IMR-90 (cell line): ENCODE results near the gene TECPR2. TPM values are rescaled to one million over a fixed set of nuclear protein-coding genes. Genes with fewer than 3 reads are reported as not detected.

Source experiments
- ATAC-seq: fragments of 200-7000 bp; cut with Tn5 transposase; 2 replicates; pipeline ENCODE4 v1.9.1; 2020; ENCODE audit warnings: low read depth, mild to moderate bottlenecking, moderate library complexity
- BruUV-seq: library from RNA; stranded (reverse); fragments of 400-500 nt; replicated peaks from 2 replicates; lab custom pipeline; 2021; lab: Mats Ljungman, UMichigan
- CTCF ChIA-PET: fragments of 300-600 bp; formaldehyde crosslinking; extraction: SDS; loops from one replicate; lab custom pipeline; 2021; ENCODE audit warnings: antibody characterized with exemption; lab: Yijun Ruan, JAX
- POLR2A ChIA-PET: fragments of 300-600 bp; sonication (Branson Sonifier 250); formaldehyde crosslinking; loops from one replicate; lab custom pipeline; 2022; ENCODE audit warnings: antibody characterized with exemption; ENCODE audit not compliant: unreplicated experiment; lab: Charles Lee
- DNase-seq: peaks from one replicate; pipeline ENCODE4 v3.0.0; 2013
- H2AFZ ChIP-seq: replicated peaks from 2 replicates; pipeline ENCODE3; 2013; ENCODE audit warnings: low read length, mild to moderate bottlenecking; ENCODE audit not compliant: poor library complexity
- H2AK5ac ChIP-seq: 2 replicates; pipeline ENCODE4 v1.6.1; 2013; ENCODE audit warnings: low read depth, low read length, inconsistent platforms
- H2AK9ac ChIP-seq: replicated peaks from 2 replicates; pipeline ENCODE3; 2013; ENCODE audit warnings: mild to moderate bottlenecking, low read depth, low read length, moderate library complexity; ENCODE audit not compliant: poor library complexity
- H2BK120ac ChIP-seq: 2 replicates; pipeline ENCODE4 v1.6.1; 2013; ENCODE audit warnings: low read depth, low read length, inconsistent platforms
- H2BK15ac ChIP-seq: 3 replicates; pipeline ENCODE4 v1.6.1; 2013; ENCODE audit warnings: low read depth, low read length, inconsistent platforms
- H2BK20ac ChIP-seq: 2 replicates; pipeline ENCODE4 v1.6.1; 2013; ENCODE audit warnings: low read depth, mild to moderate bottlenecking, inconsistent platforms, low read length, moderate library complexity
- H2BK5ac ChIP-seq: 2 replicates; pipeline ENCODE4 v1.6.1; 2013; ENCODE audit warnings: mild to moderate bottlenecking, low read depth, low read length, inconsistent platforms; ENCODE audit not compliant: poor library complexity, severe bottlenecking
- H3K14ac ChIP-seq: replicated peaks from 2 replicates; pipeline ENCODE4 v1.6.1; 2013; ENCODE audit warnings: low read depth, low read length, inconsistent platforms
- H3K18ac ChIP-seq: 2 replicates; pipeline ENCODE4 v1.6.1; 2013; ENCODE audit warnings: low read depth, low read length, control low read depth
- H3K23ac ChIP-seq: 2 replicates; pipeline ENCODE4 v1.6.1; 2013; ENCODE audit warnings: low read depth, low read length, inconsistent platforms
- H3K27ac ChIP-seq: 2 replicates; pipeline ENCODE4 v1.5.1; 2013; ENCODE audit warnings: mild to moderate bottlenecking, control low read depth, low read length; ENCODE audit not compliant: insufficient read depth
- H3K27me3 ChIP-seq: 2 replicates; pipeline ENCODE4 v1.6.1; 2013; ENCODE audit warnings: low read length; ENCODE audit not compliant: control insufficient read depth, insufficient read depth
- H3K36me3 ChIP-seq: 2 replicates; pipeline ENCODE4 v1.6.1; 2013; ENCODE audit warnings: low read length, mixed read lengths; ENCODE audit not compliant: control insufficient read depth, insufficient read depth
- H3K4ac ChIP-seq: 2 replicates; pipeline ENCODE4 v1.6.1; 2013; ENCODE audit warnings: low read depth, low read length, inconsistent platforms
- H3K4me1 ChIP-seq: 2 replicates; pipeline ENCODE4 v1.6.1; 2013; ENCODE audit warnings: low read length, mixed read lengths; ENCODE audit not compliant: control insufficient read depth, insufficient read depth
- H3K4me2 ChIP-seq: 2 replicates; pipeline ENCODE4 v1.6.1; 2013; ENCODE audit warnings: low read depth, mild to moderate bottlenecking, control low read depth, low read length, moderate library complexity
- H3K4me3 ChIP-seq: 2 replicates; pipeline ENCODE4 v1.5.1; 2013; ENCODE audit warnings: low read depth, mild to moderate bottlenecking, control low read depth, low read length, moderate library complexity; ENCODE audit not compliant: insufficient read depth
- H3K56ac ChIP-seq: 2 replicates; pipeline ENCODE4 v1.6.1; 2013; ENCODE audit warnings: low read length, inconsistent platforms; ENCODE audit not compliant: insufficient read depth; ENCODE audit errors: extremely low read depth
- H3K79me1 ChIP-seq, 2 experiments: 2 replicates each; pipeline ENCODE4 v1.6.1; 2013; ENCODE audit warnings: low read length in 2 of 2, inconsistent platforms in 1 of 2, low read depth in 1 of 2
- H3K9ac ChIP-seq: 2 replicates; pipeline ENCODE4 v1.6.1; 2013; ENCODE audit warnings: low read depth, low read length, control low read depth
- H3K9me1 ChIP-seq: 2 replicates; pipeline ENCODE4 v1.6.1; 2013; ENCODE audit warnings: low read length, inconsistent platforms; ENCODE audit not compliant: insufficient read depth
- H3K9me3 ChIP-seq: 2 replicates; pipeline ENCODE4 v1.6.1; 2013; ENCODE audit warnings: low read length; ENCODE audit not compliant: control insufficient read depth, insufficient read depth
- H4K20me1 ChIP-seq: 2 replicates; pipeline ENCODE4 v1.6.1; 2013; ENCODE audit warnings: low read length, inconsistent platforms; ENCODE audit not compliant: insufficient read depth
- H4K5ac ChIP-seq: 2 replicates; pipeline ENCODE4 v1.6.1; 2013; ENCODE audit warnings: mild to moderate bottlenecking, low read depth, low read length, control low read depth
- H4K8ac ChIP-seq, 2 experiments: 2 replicates each; pipeline ENCODE4 v1.6.1; 2013; ENCODE audit warnings: low read depth in 2 of 2, low read length in 2 of 2, control low read depth in 1 of 2, inconsistent platforms in 1 of 2
- H4K91ac ChIP-seq: 2 replicates; pipeline ENCODE4 v1.6.1; 2013; ENCODE audit warnings: low read depth, low read length, inconsistent platforms; ENCODE audit not compliant: insufficient read depth
- BHLHE40 ChIP-seq: fragments of 150-350 bp; IDR thresholded peaks from 2 replicates; pipeline ENCODE4 v1.6.1; 2016; ENCODE audit warnings: mild to moderate bottlenecking, low read depth, low read length
- CEBPB ChIP-seq: IDR thresholded peaks from 2 replicates; pipeline ENCODE4 v1.6.1; 2012; ENCODE audit warnings: low read depth, low read length, improper control_type of control experiment
- CHD1 ChIP-seq: IDR thresholded peaks from 2 replicates; pipeline ENCODE4 v1.6.1; 2012; ENCODE audit warnings: low read depth, low read length, improper control_type of control experiment
- CTCF ChIP-seq: conservative IDR thresholded peaks from 2 replicates; pipeline ENCODE4 v1.5.1; 2012; ENCODE audit warnings: mild to moderate bottlenecking, low read depth, low read length, improper control_type of control experiment
- ELK1 ChIP-seq: fragments of 150-350 bp; IDR thresholded peaks from 2 replicates; pipeline ENCODE4 v1.6.1; 2016; ENCODE audit warnings: low read depth, mild to moderate bottlenecking, low read length, moderate library complexity, borderline replicate concordance
- FOS ChIP-seq: fragments of 150-350 bp; IDR thresholded peaks from 2 replicates; pipeline ENCODE4 v1.6.1; 2016; ENCODE audit warnings: low read depth, low read length
- MAZ ChIP-seq: IDR thresholded peaks from 2 replicates; pipeline ENCODE4 v1.6.1; 2012; ENCODE audit warnings: low read depth, mild to moderate bottlenecking, low read length, improper control_type of control experiment, moderate library complexity, borderline replicate concordance
- MXI1 ChIP-seq: IDR thresholded peaks from 2 replicates; pipeline ENCODE4 v1.6.1; 2012; ENCODE audit warnings: low read depth, mild to moderate bottlenecking, low read length, moderate library complexity, borderline replicate concordance
- NFE2L2 ChIP-seq: fragments of 150-350 bp; IDR thresholded peaks from 2 replicates; pipeline ENCODE4 v1.6.1; 2016; ENCODE audit warnings: low read depth, mild to moderate bottlenecking, low read length
- POLR2A ChIP-seq: IDR thresholded peaks from 2 replicates; pipeline ENCODE4 v1.6.1; 2012; ENCODE audit warnings: mild to moderate bottlenecking, low read depth, low read length
- RFX5 ChIP-seq: IDR thresholded peaks from 2 replicates; pipeline ENCODE4 v1.8.0; 2012; ENCODE audit warnings: low read depth, mild to moderate bottlenecking, low read length, moderate library complexity
- SMC3 ChIP-seq: fragments of 150-350 bp; IDR thresholded peaks from 2 replicates; pipeline ENCODE4 v1.6.1; 2016; ENCODE audit warnings: low read depth, mild to moderate bottlenecking, antibody characterized with exemption, low read length, moderate library complexity
- USF2 ChIP-seq: fragments of 150-350 bp; IDR thresholded peaks from 2 replicates; pipeline ENCODE4 v1.6.1; 2017; ENCODE audit warnings: mild to moderate bottlenecking, antibody characterized with exemption, low read length, low read depth
- WGBS, 2 experiments: methylation state at CpG; one replicate each; pipeline versions ENCODE4 v1.1.5 to v1.1.7; 2013; ENCODE audit warnings: missing lambda C conversion rate in 2 of 2; ENCODE audit not compliant: insufficient read length in 1 of 2; ENCODE audit errors: extremely low coverage in 2 of 2; 5-methylcytosine and 5-hydroxymethylcytosine counted together
- dilution Hi-C: fragments of 300-500 bp; cut with HindIII; formaldehyde crosslinking; loops from one replicate; pipeline ENCODE4 v1.14.3; 2018; ENCODE audit warnings: low sequenced_read_pairs; ENCODE audit not compliant: unreplicated experiment
- in situ Hi-C: fragments of 300-500 bp; cut with MboI; formaldehyde crosslinking; loops from 3 replicates; pipeline ENCODE4 v1.14.3; 2019; ENCODE audit warnings: low sequenced_read_pairs, inconsistent platforms, mixed read lengths
- intact Hi-C: fragments of 100-400 bp; cut with micrococcal nuclease; formaldehyde crosslinking; loops from 2 replicates; pipeline ENCODE4 v1.10.0; 2022
- polyA plus RNA-seq, 3 experiments: library from polyadenylated mRNA; depleted of rRNA; stranded (reverse); fragments of >200 nt; gene quantifications; 2 replicates each; pipeline ENCODE4 v1.2.3, GENCODE V29; 2012; ENCODE audit warnings: low replicate concordance in 1 of 3
- total RNA-seq: library from RNA; depleted of rRNA; stranded (reverse); fragments of >200 nt; gene quantifications from 2 replicates; pipeline ENCODE4 v1.2.3, GENCODE V29; 2012

The TECPR2 gene
- total and polyA plus RNA-seq, 2 of the 4 experiments (the other 2 are of a cell fraction): 9.5 to 11.7 TPM

- Histone ChIP-seq H3K18ac (peak overlapping the region; percentile 5), H3K56ac (peak overlapping the region; percentile 72), H3K23ac (peak overlapping the region; percentile 73), H4K91ac (peak overlapping the region; percentile 83), H4K20me1 (no peaks in the 10 kb centered on the region), H3K4me2 (peak overlapping the region; percentile 89), H3K9ac (peak overlapping the region; percentile 71), H3K4ac (peak overlapping the region; percentile 91), H4K8ac (peak overlapping the region; percentile 92 to 93), H3K4me1 (peaks cover 6% of the 10 kb centered on the region; the same call in 1 of the 2 replicates), H3K79me1 (peaks cover 0 to 9% of the 10 kb centered on the region in 2 experiments; a peak in 1 of 4 replicates), H3K4me3 (peak overlapping the region; percentile 62), H3K27me3 (no peaks in the 10 kb centered on the region), H3K36me3 (no peaks in the 10 kb centered on the region), H2AFZ (peak overlapping the region; percentile 91), H3K14ac (peak overlapping the region; percentile 95), H2BK15ac (peak overlapping the region; percentile 57; the same call in 2 of the 3 replicates), H2AK5ac (peak overlapping the region; percentile 37; the same call in 1 of the 2 replicates), H3K9me3 (no peaks in the 10 kb centered on the region), H2BK120ac (peak overlapping the region; percentile 59), H2BK5ac (peak overlapping the region; percentile 44), H3K9me1 (peaks cover 3% of the 10 kb centered on the region; the same call in 1 of the 2 replicates), H3K27ac (peak overlapping the region; percentile 62), H2AK9ac (peak overlapping the region; percentile 90), H4K5ac (peak overlapping the region; percentile 54), H2BK20ac (0 out of 2 replicates have a peak overlapping the region, but pooled peaks have one; percentile 8)
- ChIA-PET POLR2A (no interaction called here), CTCF (interaction anchor here (0.5 to 1.3 kb wide), 12 partner anchors 13 to 771 kb away, joined by 3 to 7 read pairs (median 3); partner anchors contain the start of gene ANKRD9)
- DNase-seq (peak; percentile 98), ATAC-seq (peak; percentile 99)
- no TSS peak for BruUV-seq
- dilution Hi-C loops: no loop called here
- intact Hi-C loops: loop anchor here (1.0 to 5.0 kb wide), 3 partner anchors 68 to 393 kb away; partner anchors contain the start of gene RCOR1
- in situ Hi-C loops: no loop called here
- 1% methylated on average over 15 of the region's 32 CpGs; no CpG with 5 or more reads in 1 of the 2 experiments for WGBS, 2 experiments
- TF ChIP-seq CEBPB (no peak), MXI1 (no peak), ELK1 (no peak), MAZ (peak; percentile 84; the same call in 1 of the 2 replicates), SMC3 (peak; percentile 85), RFX5 (0 out of 2 replicates have a peak, but pooled peaks have one; percentile 35), CTCF (peak; percentile 99), NFE2L2 (no peak), FOS (peak; percentile 52; the same call in 1 of the 2 replicates), POLR2A (peak; percentile 33; the same call in 1 of the 2 replicates), CHD1 (no peak), BHLHE40 (no peak), USF2 (peak; percentile 98)
These were observed 161.9 kb downstream of the TECPR2 start for GRCh38 chr14:102524451-102525218.
